ENCODE measurements around the gene LHFPL2. TPM values are rescaled to one million over a fixed set of nuclear protein-coding genes. Genes with fewer than 3 reads are reported as not detected.
A peak's percentile ranks its signal among the peaks of the same experiment; 100 is the strongest.

LHFPL2 gene
- total and polyA plus RNA-seq, 9 of the 15 experiments (the other 6 are each of a cell fraction or from before 2014, with no cell fraction given): 1.0 to 6.6 (median 4.6) TPM

DNA sequence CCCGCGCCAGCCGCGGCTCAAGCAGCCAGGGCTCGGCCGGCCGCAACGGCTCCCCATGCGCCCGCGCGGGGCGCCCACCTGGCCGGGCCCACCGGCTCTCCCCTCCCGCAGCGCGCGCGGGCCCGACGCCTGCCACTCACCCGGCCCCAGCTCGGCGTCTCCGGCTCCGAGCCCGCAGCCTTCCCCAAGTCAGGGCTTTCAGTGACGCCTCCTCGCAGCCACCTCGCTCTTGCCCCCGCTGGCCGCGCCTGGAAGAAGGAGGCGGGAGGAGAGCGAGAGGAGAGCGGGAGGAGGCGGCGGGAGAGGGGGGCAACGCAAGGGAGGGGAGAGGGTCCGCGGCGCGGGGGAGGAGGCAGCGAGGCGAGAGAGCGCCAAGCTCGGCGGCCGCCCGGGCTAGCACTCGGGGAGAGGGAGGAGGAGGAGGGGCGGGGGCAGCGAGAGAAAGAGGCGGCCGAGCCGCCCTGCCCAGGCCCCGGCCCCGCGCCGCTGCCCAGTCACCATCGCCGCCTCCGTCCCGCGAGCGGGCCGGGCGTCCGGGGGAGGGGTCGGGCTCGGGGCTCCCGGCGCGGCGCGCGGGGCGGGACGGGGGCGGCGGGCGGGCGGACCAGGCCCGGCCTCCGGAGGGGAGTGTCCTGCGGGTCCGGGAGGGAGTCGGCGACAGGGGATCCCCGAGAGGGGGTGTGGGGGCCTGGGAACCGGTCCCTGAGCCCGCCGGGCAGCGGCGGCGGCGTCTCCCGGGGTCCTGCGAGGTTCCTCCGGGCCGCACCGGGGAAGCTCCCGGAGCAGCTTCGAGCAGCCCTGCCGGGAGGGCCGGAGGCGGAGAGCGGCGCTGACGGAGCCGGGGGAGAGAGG lies at the start of gene LHFPL2 (continued):
- TF ChIP-seq, protein P1, sequence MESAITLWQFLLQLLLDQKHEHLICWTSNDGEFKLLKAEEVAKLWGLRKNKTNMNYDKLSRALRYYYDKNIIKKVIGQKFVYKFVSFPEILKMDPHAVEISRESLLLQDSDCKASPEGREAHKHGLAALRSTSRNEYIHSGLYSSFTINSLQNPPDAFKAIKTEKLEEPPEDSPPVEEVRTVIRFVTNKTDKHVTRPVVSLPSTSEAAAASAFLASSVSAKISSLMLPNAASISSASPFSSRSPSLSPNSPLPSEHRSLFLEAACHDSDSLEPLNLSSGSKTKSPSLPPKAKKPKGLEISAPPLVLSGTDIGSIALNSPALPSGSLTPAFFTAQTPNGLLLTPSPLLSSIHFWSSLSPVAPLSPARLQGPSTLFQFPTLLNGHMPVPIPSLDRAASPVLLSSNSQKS (CRISPR knock-in tag; IDR thresholded peaks at IDR 0.05): no peak
- TF ChIP-seq E2F3 (CRISPR knock-in tag; IDR thresholded peaks at IDR 0.05): 0 out of 2 replicates have a peak, but pooled peaks have one; percentile 36
- TF ChIP-seq ZNF780A (CRISPR knock-in tag; IDR thresholded peaks at IDR 0.05): no peak
- TF ChIP-seq, protein P2, sequence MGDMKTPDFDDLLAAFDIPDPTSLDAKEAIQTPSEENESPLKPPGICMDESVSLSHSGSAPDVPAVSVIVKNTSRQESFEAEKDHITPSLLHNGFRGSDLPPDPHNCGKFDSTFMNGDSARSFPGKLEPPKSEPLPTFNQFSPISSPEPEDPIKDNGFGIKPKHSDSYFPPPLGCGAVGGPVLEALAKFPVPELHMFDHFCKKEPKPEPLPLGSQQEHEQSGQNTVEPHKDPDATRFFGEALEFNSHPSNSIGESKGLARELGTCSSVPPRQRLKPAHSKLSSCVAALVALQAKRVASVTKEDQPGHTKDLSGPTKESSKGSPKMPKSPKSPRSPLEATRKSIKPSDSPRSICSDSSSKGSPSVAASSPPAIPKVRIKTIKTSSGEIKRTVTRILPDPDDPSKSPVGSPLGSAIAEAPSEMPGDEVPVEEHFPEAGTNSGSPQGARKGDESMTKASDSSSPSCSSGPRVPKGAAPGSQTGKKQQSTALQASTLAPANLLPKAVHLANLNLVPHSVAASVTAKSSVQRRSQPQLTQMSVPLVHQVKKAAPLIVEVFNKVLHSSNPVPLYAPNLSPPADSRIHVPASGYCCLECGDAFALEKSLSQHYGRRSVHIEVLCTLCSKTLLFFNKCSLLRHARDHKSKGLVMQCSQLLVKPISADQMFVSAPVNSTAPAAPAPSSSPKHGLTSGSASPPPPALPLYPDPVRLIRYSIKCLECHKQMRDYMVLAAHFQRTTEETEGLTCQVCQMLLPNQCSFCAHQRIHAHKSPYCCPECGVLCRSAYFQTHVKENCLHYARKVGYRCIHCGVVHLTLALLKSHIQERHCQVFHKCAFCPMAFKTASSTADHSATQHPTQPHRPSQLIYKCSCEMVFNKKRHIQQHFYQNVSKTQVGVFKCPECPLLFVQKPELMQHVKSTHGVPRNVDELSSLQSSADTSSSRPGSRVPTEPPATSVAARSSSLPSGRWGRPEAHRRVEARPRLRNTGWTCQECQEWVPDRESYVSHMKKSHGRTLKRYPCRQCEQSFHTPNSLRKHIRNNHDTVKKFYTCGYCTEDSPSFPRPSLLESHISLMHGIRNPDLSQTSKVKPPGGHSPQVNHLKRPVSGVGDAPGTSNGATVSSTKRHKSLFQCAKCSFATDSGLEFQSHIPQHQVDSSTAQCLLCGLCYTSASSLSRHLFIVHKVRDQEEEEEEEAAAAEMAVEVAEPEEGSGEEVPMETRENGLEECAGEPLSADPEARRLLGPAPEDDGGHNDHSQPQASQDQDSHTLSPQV (IDR thresholded peaks at IDR 0.05): peak; percentile 24; the same call in 1 of the 2 replicates
- TF ChIP-seq HEY1 (CRISPR knock-in tag; IDR thresholded peaks at IDR 0.05; ENCODE audit: borderline replicate concordance): no peak
- no peak for TF ChIP-seq ZNF766 (CRISPR knock-in tag; conservative IDR thresholded peaks at IDR 0.05)
- TF ChIP-seq ZBED1 (IDR thresholded peaks at IDR 0.05): no peak
- TF ChIP-seq STAT5B (CRISPR knock-in tag; IDR thresholded peaks at IDR 0.05): no peak
- TF ChIP-seq ZNF232 (CRISPR knock-in tag; IDR thresholded peaks at IDR 0.05): peak; percentile 62; the same call in 1 of the 2 replicates
- TF ChIP-seq KLF1 (tag; IDR thresholded peaks at IDR 0.05): no peak
- peak in 1 of 3 experiments; percentile 18 for TF ChIP-seq YY1 (IDR thresholded peaks at IDR 0.05; ENCODE audit: borderline replicate concordance in 1 of 3, control insufficient read depth in 1 of 3, extremely low read depth in 1 of 3, insufficient read depth in 3 of 3, insufficient read length in 1 of 3, insufficient replicate concordance in 2 of 3, low read depth in 1 of 3, low read length in 2 of 3)

Measured in K562 (cell line).